ENCODE measurements around the gene UBE2E2.

DNA sequence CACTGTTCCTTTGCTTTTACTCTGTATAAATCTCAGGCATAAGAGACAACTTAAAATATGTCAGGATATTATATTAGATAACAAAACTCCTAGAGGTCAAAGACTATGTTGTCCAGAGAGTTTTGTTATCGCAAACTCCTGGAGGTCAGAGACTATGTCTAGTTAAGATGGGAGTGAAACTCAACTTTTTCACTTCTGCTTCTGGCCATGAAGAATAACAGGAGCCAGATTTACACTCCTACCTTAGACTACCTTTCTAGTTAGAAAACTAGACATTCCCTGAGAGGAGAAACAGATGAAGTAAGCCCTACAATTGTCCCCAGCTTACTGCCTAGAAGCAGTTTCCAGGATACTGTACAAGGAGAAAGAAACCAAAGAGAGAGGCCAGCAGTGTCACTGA lies 347.3 kb downstream of the UBE2E2 start:
- TF ChIP-seq YY1 (IDR thresholded peaks at IDR 0.05; ENCODE audit: insufficient read depth, insufficient read length): no peak
- no peak for TF ChIP-seq SUZ12 (IDR thresholded peaks at IDR 0.05; ENCODE audit: extremely low read depth, insufficient read depth, insufficient read length)
- no peak for TF ChIP-seq ZNF274 (IDR thresholded peaks at IDR 0.05; ENCODE audit: low read depth, low read length)

All from NT2/D1 (cell line).